HG02798 (cell line): ENCODE measurements around the gene KLRC2.
A peak's percentile ranks its signal among the peaks of the same experiment; 100 is the strongest.
"Not testable (repeated sequence)": the region's sequence is repeated elsewhere in the genome, so short reads cannot be mapped to it uniquely, and the experiment has no call there.

Source experiments
- ATAC-seq: cut with Tn5 transposase; IDR thresholded peaks from one replicate; pipeline ENCODE4 v1.9.1; 2021; ENCODE audit warnings: mild to moderate bottlenecking; ENCODE audit not compliant: unreplicated experiment, poor library complexity

The KLRC2 gene

GRCh38 chr12:10406725-10407124 is 29.1 kb downstream of the KLRC2 start:
- ATAC-seq, result no peak

GRCh38 chr12:10405294-10405693 is 30.5 kb downstream of the KLRC2 start:
- ATAC-seq, result no peak

GRCh38 chr12:10404798-10405197 is 31.0 kb downstream of the KLRC2 start:
- no peak for ATAC-seq

- no peak for ATAC-seq
Measured at GRCh38 chr12:10400829-10401228, 35.0 kb downstream of the KLRC2 start.

GRCh38 chr12:10398168-10398567 is 37.6 kb downstream of the KLRC2 start:
- ATAC-seq, result no peak

- no peak for ATAC-seq
Measured at GRCh38 chr12:10397296-10397695, 38.5 kb downstream of the KLRC2 start.

- not testable (repeated sequence) for ATAC-seq
Measured at GRCh38 chr12:10396176-10396575, 39.6 kb downstream of the KLRC2 start.

- ATAC-seq, result peak; percentile 71
Measured at GRCh38 chr12:10395390-10395998, 40.3 kb downstream of the KLRC2 start.

- ATAC-seq, result not testable (repeated sequence)
Measured at GRCh38 chr12:10394531-10395152, 41.2 kb downstream of the KLRC2 start.

GRCh38 chr12:10393291-10393690 is 42.5 kb downstream of the KLRC2 start:
- no peak for ATAC-seq

GRCh38 chr12:10392394-10392930 is 43.3 kb downstream of the KLRC2 start:
- ATAC-seq, result peak; percentile 69

GRCh38 chr12:10390991-10391390 is 44.8 kb downstream of the KLRC2 start:
- ATAC-seq, result not testable (repeated sequence)

GRCh38 chr12:10389904-10390303 is 45.9 kb downstream of the KLRC2 start, which contains the start of gene KLRK1:
KLRK1 (minus strand) TSS chr12:10390041; CDS start chr12:10388810, 1,231 bp downstream.
- ATAC-seq, result no peak

- no peak for ATAC-seq
Measured at GRCh38 chr12:10388624-10389413, 47.0 kb downstream of the KLRC2 start.

- ATAC-seq, result not testable (repeated sequence)
Measured at GRCh38 chr12:10387498-10387897, 48.3 kb downstream of the KLRC2 start.

GRCh38 chr12:10386857-10387256 is 49.0 kb downstream of the KLRC2 start:
- no peak for ATAC-seq

- ATAC-seq, result no peak
Measured at GRCh38 chr12:10385166-10385613, 50.6 kb downstream of the KLRC2 start.

GRCh38 chr12:10384191-10384590 is 51.6 kb downstream of the KLRC2 start:
- no peak for ATAC-seq

- ATAC-seq, result no peak
Measured at GRCh38 chr12:10381928-10382628, 53.7 kb downstream of the KLRC2 start.
